D341Med (cell line): Measurements from ENCODE around the gene NCBP3.

Experiments used
- DNase-seq: peaks from one replicate; pipeline ENCODE4 v3.0.0; 2012; ENCODE audit warnings: low spot score

The NCBP3 gene

GRCh38 chr17:3754458-3755334 is 91.3 kb downstream of the NCBP3 start:
- DNase-seq = no peak

- DNase-seq = no peak
These were observed 92.0 kb downstream of the NCBP3 start for GRCh38 chr17:3754066-3754457.

GRCh38 chr17:3753624-3754023 is 92.4 kb downstream of the NCBP3 start:
- no peak for DNase-seq
